GM21619 (cell line): ENCODE results near the gene SIN3A.
"Not testable (repeated sequence)": the region's sequence is repeated elsewhere in the genome, so short reads cannot be mapped to it uniquely, and the experiment has no call there.

ENCODE experiments used
- ATAC-seq: cut with Tn5 transposase; IDR thresholded peaks from one replicate; pipeline ENCODE4 v1.9.1; 2021; ENCODE audit not compliant: unreplicated experiment

Gene SIN3A

GRCh38 chr15:75450307-75451201, 936 bp downstream of the SIN3A start:
- peak; percentile 17 for ATAC-seq

GRCh38 chr15:75449585-75450306, 1.7 kb downstream of the SIN3A start:
- no peak for ATAC-seq

- ATAC-seq, result not testable (repeated sequence)
Measured at GRCh38 chr15:75448171-75448570, 3.3 kb downstream of the SIN3A start.

GRCh38 chr15:75446151-75446550, 5.3 kb downstream of the SIN3A start:
- ATAC-seq, result no peak

- not testable (repeated sequence) for ATAC-seq
Measured at GRCh38 chr15:75445324-75445723, 6.2 kb downstream of the SIN3A start.

- ATAC-seq, result not testable (repeated sequence)
Measured at GRCh38 chr15:75443972-75444453, 7.5 kb downstream of the SIN3A start.

- ATAC-seq, result no peak
Measured at GRCh38 chr15:75437721-75438120, 13.8 kb downstream of the SIN3A start.

- no peak for ATAC-seq
Measured at GRCh38 chr15:75436881-75437280, 14.6 kb downstream of the SIN3A start.

GRCh38 chr15:75431682-75432081, 19.8 kb downstream of the SIN3A start:
- no peak for ATAC-seq

GRCh38 chr15:75431270-75431669, 20.2 kb downstream of the SIN3A start:
- ATAC-seq, result no peak

- no peak for ATAC-seq
Measured at GRCh38 chr15:75430259-75430658, 21.2 kb downstream of the SIN3A start.

GRCh38 chr15:75428152-75428551, 23.3 kb downstream of the SIN3A start:
- no peak for ATAC-seq

GRCh38 chr15:75425966-75426500, 25.5 kb downstream of the SIN3A start:
- ATAC-seq, result no peak

- no peak for ATAC-seq
Measured at GRCh38 chr15:75422554-75422953, 28.9 kb downstream of the SIN3A start.

- no peak for ATAC-seq
Measured at GRCh38 chr15:75420698-75421097, 30.8 kb downstream of the SIN3A start.

GRCh38 chr15:75416584-75416983, 34.9 kb downstream of the SIN3A start:
- no peak for ATAC-seq

GRCh38 chr15:75410196-75410595, 41.3 kb downstream of the SIN3A start:
- no peak for ATAC-seq

- no peak for ATAC-seq
Measured at GRCh38 chr15:75407083-75407482, 44.4 kb downstream of the SIN3A start.

- no peak for ATAC-seq
Measured at GRCh38 chr15:75403892-75404291, 47.6 kb downstream of the SIN3A start.

GRCh38 chr15:75397494-75397893, 54.0 kb downstream of the SIN3A start:
- no peak for ATAC-seq

GRCh38 chr15:75389791-75390382, 61.6 kb downstream of the SIN3A start:
- no peak for ATAC-seq
